Osteoblast (primary cell): ENCODE data around the gene TENT5A. TPM values are rescaled to one million over a fixed set of nuclear protein-coding genes. Genes with fewer than 3 reads are reported as not detected.

Experiments used
- DNase-seq: peaks from one replicate; pipeline ENCODE4 v3.0.0; 2011; ENCODE audit warnings: low spot score, mixed read lengths; ENCODE audit not compliant: insufficient read length; ENCODE audit errors: missing footprints
- H2AFZ ChIP-seq: 2 replicates; pipeline ENCODE4 v1.6.0; 2011; ENCODE audit warnings: mild to moderate bottlenecking, low read length
- H3K27ac ChIP-seq: 2 replicates; pipeline ENCODE4 v1.5.1; 2011; ENCODE audit warnings: mild to moderate bottlenecking, low read depth, low read length, moderate library complexity
- H3K27me3 ChIP-seq: 2 replicates; pipeline ENCODE4 v1.6.0; 2012; ENCODE audit warnings: mild to moderate bottlenecking, control low read depth, inconsistent platforms, low read length, moderate library complexity; ENCODE audit not compliant: insufficient read depth
- H3K36me3 ChIP-seq: 2 replicates; pipeline ENCODE4 v1.5.1; 2011; ENCODE audit warnings: mild to moderate bottlenecking, low read length, control low read depth, moderate library complexity; ENCODE audit not compliant: insufficient read depth
- H3K4me1 ChIP-seq: 2 replicates; pipeline ENCODE4 v1.5.1; 2011; ENCODE audit warnings: mild to moderate bottlenecking, low read length, control low read depth, moderate library complexity; ENCODE audit not compliant: insufficient read depth
- H3K4me2 ChIP-seq: 2 replicates; pipeline ENCODE4 v1.6.0; 2011; ENCODE audit warnings: mild to moderate bottlenecking, low read length; ENCODE audit not compliant: insufficient read depth
- H3K4me3 ChIP-seq: fragments of 200-600 bp; sonication (generic); 3 replicates; pipeline ENCODE4 v1.5.1; 2012; ENCODE audit warnings: mild to moderate bottlenecking, low read length, inconsistent platforms; ENCODE audit not compliant: insufficient read depth
- H3K79me2 ChIP-seq: 2 replicates; pipeline ENCODE4 v1.6.0; 2012; ENCODE audit warnings: mild to moderate bottlenecking, low read length, control low read depth, inconsistent platforms; ENCODE audit not compliant: insufficient read depth
- H3K9me3 ChIP-seq: 2 replicates; pipeline ENCODE4 v1.5.1; 2011; ENCODE audit warnings: low read depth, low read length, control low read depth
- H4K20me1 ChIP-seq: 2 replicates; pipeline ENCODE4 v1.6.0; 2012; ENCODE audit warnings: mild to moderate bottlenecking, low read length, control low read depth; ENCODE audit not compliant: insufficient read depth
- small RNA-seq: library from RNA; depleted of rRNA; stranded (forward); fragments of <200 nt; gene quantifications from one replicate; pipeline ENCODE3, GENCODE V24; 2012
- total RNA-seq: library from RNA; depleted of rRNA; stranded (reverse); fragments of >200 nt; gene quantifications from 2 replicates; pipeline ENCODE4 v1.2.3, GENCODE V29; 2012
- TF ChIP-seq, protein P1 (sequence below): IDR thresholded peaks from 2 replicates; pipeline ENCODE4 v1.5.1; 2011; ENCODE audit warnings: mild to moderate bottlenecking, low read depth, low read length, moderate library complexity; ENCODE audit errors: extremely low read depth

TENT5A gene
- total RNA-seq, 1 donor, result 82.9 TPM

DNA sequence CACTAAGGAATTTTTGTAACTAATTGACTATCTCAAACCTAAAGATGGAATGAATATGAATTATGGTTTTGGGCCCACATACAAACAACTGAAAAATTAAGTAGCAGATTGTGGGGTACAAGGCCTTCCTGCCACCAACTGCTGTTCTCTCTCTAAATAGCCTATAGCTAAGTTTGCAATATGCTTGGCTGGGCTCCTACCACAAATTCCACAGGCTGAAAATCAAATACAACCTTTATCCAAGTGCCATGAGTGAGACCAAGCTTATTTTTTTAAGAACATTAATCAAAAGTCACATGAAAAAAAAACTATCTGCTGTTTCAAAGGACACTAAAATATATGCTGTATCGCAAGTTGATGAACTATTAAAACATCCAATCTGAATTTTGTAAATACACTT, 52.1 kb downstream of the TENT5A start:
- Histone ChIP-seq H3K4me2 (no peak overlapping the region), H3K27me3 (no peaks in the 10 kb centered on the region), H3K27ac (no peak overlapping the region), H3K4me3 (no peak overlapping the region), H3K4me1 (peaks cover 7% of the 10 kb centered on the region), H3K79me2 (no peaks in the 10 kb centered on the region), H2AFZ (no peak overlapping the region), H3K9me3 (no peaks in the 10 kb centered on the region), H4K20me1 (no peaks in the 10 kb centered on the region), H3K36me3 (no peaks in the 10 kb centered on the region)
- TF ChIP-seq, protein P1, sequence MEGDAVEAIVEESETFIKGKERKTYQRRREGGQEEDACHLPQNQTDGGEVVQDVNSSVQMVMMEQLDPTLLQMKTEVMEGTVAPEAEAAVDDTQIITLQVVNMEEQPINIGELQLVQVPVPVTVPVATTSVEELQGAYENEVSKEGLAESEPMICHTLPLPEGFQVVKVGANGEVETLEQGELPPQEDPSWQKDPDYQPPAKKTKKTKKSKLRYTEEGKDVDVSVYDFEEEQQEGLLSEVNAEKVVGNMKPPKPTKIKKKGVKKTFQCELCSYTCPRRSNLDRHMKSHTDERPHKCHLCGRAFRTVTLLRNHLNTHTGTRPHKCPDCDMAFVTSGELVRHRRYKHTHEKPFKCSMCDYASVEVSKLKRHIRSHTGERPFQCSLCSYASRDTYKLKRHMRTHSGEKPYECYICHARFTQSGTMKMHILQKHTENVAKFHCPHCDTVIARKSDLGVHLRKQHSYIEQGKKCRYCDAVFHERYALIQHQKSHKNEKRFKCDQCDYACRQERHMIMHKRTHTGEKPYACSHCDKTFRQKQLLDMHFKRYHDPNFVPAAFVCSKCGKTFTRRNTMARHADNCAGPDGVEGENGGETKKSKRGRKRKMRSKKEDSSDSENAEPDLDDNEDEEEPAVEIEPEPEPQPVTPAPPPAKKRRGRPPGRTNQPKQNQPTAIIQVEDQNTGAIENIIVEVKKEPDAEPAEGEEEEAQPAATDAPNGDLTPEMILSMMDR, result no peak
- DNase-seq, result no peak

DNA sequence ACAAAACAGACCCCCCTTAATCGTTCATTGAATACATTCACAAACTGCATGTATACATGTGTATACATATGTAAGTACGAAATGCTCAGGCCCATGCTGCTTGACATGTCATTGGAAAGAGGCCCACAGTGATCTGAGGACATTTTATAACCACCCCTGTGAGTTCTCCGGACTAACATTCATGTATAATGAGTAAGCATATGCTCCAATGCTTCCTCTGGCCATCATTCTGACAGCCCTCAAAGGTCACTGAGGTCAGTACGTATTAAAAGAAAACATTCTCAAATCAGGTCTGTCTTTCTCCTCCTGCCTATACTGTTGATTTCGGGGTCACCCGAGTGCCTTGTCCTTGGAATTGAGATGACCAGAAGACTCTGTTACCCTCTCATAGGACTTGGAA, 54.9 kb downstream of the TENT5A start:
- H3K9me3 ChIP-seq, result no peaks in the 10 kb centered on the region
- TF ChIP-seq, protein P1, result no peak
- no peak overlapping the region for H3K27ac ChIP-seq
- no peaks in the 10 kb centered on the region for H3K79me2 ChIP-seq
- H3K4me1 ChIP-seq, result peaks cover 7% of the 10 kb centered on the region
- H4K20me1 ChIP-seq, result no peaks in the 10 kb centered on the region
- peak overlapping the region; percentile 36 for H2AFZ ChIP-seq
- H3K4me3 ChIP-seq, result no peak overlapping the region
- DNase-seq, result peak; percentile 32
- H3K36me3 ChIP-seq, result no peaks in the 10 kb centered on the region
- no peak overlapping the region for H3K4me2 ChIP-seq
- H3K27me3 ChIP-seq, result no peaks in the 10 kb centered on the region

DNA sequence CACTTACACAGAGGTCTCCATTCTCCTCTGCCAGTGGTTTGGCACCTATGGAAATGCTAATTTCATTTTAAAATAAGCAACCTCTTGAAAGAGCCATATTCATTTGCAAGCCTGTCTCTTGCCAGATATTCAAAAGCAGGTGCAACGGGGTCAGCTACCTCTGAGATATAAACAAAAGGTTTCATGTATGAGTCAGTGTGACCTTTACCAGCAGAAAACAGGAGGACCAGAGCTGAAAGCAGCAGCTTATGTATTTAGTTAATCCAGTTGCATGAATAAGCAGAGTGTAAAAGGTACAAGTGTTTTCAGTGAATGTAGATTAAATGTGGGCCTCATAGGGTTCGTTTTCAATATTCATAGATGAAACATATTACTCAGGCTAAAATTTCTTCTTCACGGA, 56.0 kb downstream of the TENT5A start:
- Histone ChIP-seq H3K4me2 (no peak overlapping the region), H3K27ac (no peak overlapping the region), H3K27me3 (no peaks in the 10 kb centered on the region), H2AFZ (no peak overlapping the region), H3K4me1 (peaks cover 7% of the 10 kb centered on the region), H3K4me3 (no peak overlapping the region), H3K36me3 (no peaks in the 10 kb centered on the region), H3K79me2 (no peaks in the 10 kb centered on the region), H3K9me3 (no peaks in the 10 kb centered on the region), H4K20me1 (no peaks in the 10 kb centered on the region)
- TF ChIP-seq, protein P1, result no peak
- DNase-seq, result no peak

Small RNA genes lying within 50 kb of the gene (small RNA-seq; reads per million reads assigned to genes)
- gene AL078599.1, result not detected
- not detected for gene RF00156
